ENCODE measurements around the gene MMP13. TPM values are rescaled to one million over a fixed set of nuclear protein-coding genes. Genes with fewer than 3 reads are reported as not detected.

MMP13 gene
- total and polyA plus RNA-seq, 9 of the 15 experiments (the other 6 are each of a cell fraction or from before 2014, with no cell fraction given): not detected

GRCh38 chr11:102985850-102986249 is 30.3 kb upstream of the MMP13 start:
- no peak overlapping the region for H3K9ac ChIP-seq (ENCODE audit: insufficient read depth in 1 of 2, low read depth in 2 of 2, low read length in 2 of 2)
- no peaks in the 10 kb centered on the region for H3K27me3 ChIP-seq (ENCODE audit: control insufficient read depth in 2 of 2, insufficient read depth in 2 of 2, low read length in 2 of 2)
- BruUV-seq (replicated peaks): no TSS peak
- H3K36me3 ChIP-seq (ENCODE audit: control insufficient read depth, insufficient read depth, low read length): no peaks in the 10 kb centered on the region
- H3K4me1 ChIP-seq (replicated peaks in 1 of 2; ENCODE audit: control insufficient read depth in 2 of 2, insufficient read depth in 2 of 2, low read length in 2 of 2): no peaks in the 10 kb centered on the region
- H3K9me3 ChIP-seq (replicated peaks; ENCODE audit: control insufficient read depth, insufficient read depth, low read depth, low read length): no peaks in the 10 kb centered on the region
- no peak overlapping the region for H3K4me2 ChIP-seq (ENCODE audit: insufficient read depth, low read length)
- DNase-seq (ENCODE audit: extremely low read depth in 1 of 4, low spot score in 3 of 4): no peak
- no peak for FAIRE-seq
- 0% methylated on average over 1 of the region's 1 CpG for WGBS (ENCODE audit: insufficient coverage, low coverage, missing lambda C conversion rate)
- intact Hi-C loops (cut with micrococcal nuclease) (no loop called here), in situ Hi-C loops (cut with MboI) (no loop called here)
- no peaks in the 10 kb centered on the region for H3K9me1 ChIP-seq (ENCODE audit: control insufficient read depth, insufficient read depth, low read length)
- no peak for TF ChIP-seq THRB (CRISPR knock-in tag; conservative IDR thresholded peaks at IDR 0.05)
- TF ChIP-seq LARP7 (IDR thresholded peaks at IDR 0.05): no peak
- no peak for TF ChIP-seq ZNF586 (CRISPR knock-in tag; conservative IDR thresholded peaks at IDR 0.05)
- TF ChIP-seq MNT (conservative IDR thresholded peaks at IDR 0.05): no peak
- no peak for TF ChIP-seq ZNF347 (CRISPR knock-in tag; IDR thresholded peaks at IDR 0.05; ENCODE audit: low read depth)
- no peak for TF ChIP-seq TOE1 (IDR thresholded peaks at IDR 0.05; ENCODE audit: borderline replicate concordance)
- TF ChIP-seq TOE1 (CRISPR knock-in tag; IDR thresholded peaks at IDR 0.05; ENCODE audit: borderline replicate concordance, low read depth): no peak
- TF ChIP-seq CBFA2T3 (IDR thresholded peaks at IDR 0.05): no peak
- no peak for TF ChIP-seq ZNF124 (CRISPR knock-in tag; IDR thresholded peaks at IDR 0.05)
- TF ChIP-seq ZC3H8 (IDR thresholded peaks at IDR 0.05): no peak
- no peak for TF ChIP-seq HMGN3 (IDR thresholded peaks at IDR 0.05; ENCODE audit: borderline replicate concordance, extremely low read depth, insufficient read length, low read depth, low read length)
- TF ChIP-seq SIX5 (IDR thresholded peaks at IDR 0.05; ENCODE audit: borderline replicate concordance in 1 of 2, insufficient read depth in 1 of 2, low read depth in 1 of 2, low read length in 2 of 2): no peak
- TF ChIP-seq ZNF445 (CRISPR knock-in tag; IDR thresholded peaks at IDR 0.05; ENCODE audit: low read depth): no peak
- ChIA-PET POLR2A (no interaction called here), CTCF (ENCODE audit: low intra/inter-chr PET ratio) (no interaction called here)
- H3K79me2 ChIP-seq (ENCODE audit: control insufficient read depth, insufficient read depth, low read length): no peaks in the 10 kb centered on the region
- H3K27ac ChIP-seq (ENCODE audit: extremely low read depth, low read depth, low read length): no peak overlapping the region
- no peak overlapping the region for H3K4me3 ChIP-seq
- no peak for ATAC-seq
- no peaks in the 10 kb centered on the region for H4K20me1 ChIP-seq (replicated peaks; ENCODE audit: control insufficient read depth, insufficient read depth, low read length)
- no peak overlapping the region for H2AFZ ChIP-seq (ENCODE audit: low read depth, low read length)

Data from K562 (cell line).